WTC11 (cell line): ENCODE measurements around the gene SMC5. TPM values are rescaled to one million over a fixed set of nuclear protein-coding genes. Genes with fewer than 3 reads are reported as not detected.

Experiments used
- total RNA-seq: library from RNA; stranded (reverse); gene quantifications from 3 replicates; pipeline ENCODE4 v1.2.3, GENCODE V29; 2021

The SMC5 gene
- total RNA-seq, 1 experiment from 2014 or later, result 20.2 TPM

Other genes with a start within 250 kb of the SMC5 start
- 6.0 to 6.3 TPM (median 6.3 TPM) in 3 replicates for gene MAMDC2, start 215.1 kb upstream of the SMC5 start, total RNA-seq
- gene KLF9, start 155.7 kb downstream of the SMC5 start, total RNA-seq, result 0.78 to 1.0 TPM (median 0.82 TPM) in 3 replicates